ENCODE measurements around the gene ADAMTS18. TPM values are rescaled to one million over a fixed set of nuclear protein-coding genes. Genes with fewer than 3 reads are reported as not detected.

Gene ADAMTS18
- total RNA-seq, 6 experiments from 2014 or later: not detected

DNA sequence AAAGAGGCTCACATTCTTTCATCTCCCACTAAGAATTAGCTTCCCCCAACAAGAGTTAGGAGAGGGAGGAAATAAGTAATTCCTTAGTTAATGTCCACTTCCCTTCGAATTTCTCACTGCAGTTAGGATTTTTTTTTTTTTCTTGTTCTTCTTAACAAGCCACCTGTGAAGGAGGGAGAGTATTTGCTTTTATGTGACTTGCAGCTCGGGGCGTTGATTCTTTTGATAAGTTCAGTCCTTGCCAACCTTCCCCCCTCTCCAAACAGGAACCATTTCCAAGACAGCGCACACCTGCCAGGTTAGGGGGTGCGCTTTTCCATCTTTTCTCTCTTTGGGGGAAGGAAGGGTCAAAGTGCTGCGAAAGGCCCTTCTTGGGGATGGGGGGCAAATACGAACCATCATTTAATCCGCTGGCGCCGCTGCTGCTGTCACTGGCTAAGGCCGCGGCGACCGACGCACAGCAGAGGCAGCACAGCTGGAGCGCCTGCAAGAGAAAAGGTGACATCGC, 758 bp downstream of the ADAMTS18 start:
- no peak for DNase-seq
- TF ChIP-seq, protein P1, sequence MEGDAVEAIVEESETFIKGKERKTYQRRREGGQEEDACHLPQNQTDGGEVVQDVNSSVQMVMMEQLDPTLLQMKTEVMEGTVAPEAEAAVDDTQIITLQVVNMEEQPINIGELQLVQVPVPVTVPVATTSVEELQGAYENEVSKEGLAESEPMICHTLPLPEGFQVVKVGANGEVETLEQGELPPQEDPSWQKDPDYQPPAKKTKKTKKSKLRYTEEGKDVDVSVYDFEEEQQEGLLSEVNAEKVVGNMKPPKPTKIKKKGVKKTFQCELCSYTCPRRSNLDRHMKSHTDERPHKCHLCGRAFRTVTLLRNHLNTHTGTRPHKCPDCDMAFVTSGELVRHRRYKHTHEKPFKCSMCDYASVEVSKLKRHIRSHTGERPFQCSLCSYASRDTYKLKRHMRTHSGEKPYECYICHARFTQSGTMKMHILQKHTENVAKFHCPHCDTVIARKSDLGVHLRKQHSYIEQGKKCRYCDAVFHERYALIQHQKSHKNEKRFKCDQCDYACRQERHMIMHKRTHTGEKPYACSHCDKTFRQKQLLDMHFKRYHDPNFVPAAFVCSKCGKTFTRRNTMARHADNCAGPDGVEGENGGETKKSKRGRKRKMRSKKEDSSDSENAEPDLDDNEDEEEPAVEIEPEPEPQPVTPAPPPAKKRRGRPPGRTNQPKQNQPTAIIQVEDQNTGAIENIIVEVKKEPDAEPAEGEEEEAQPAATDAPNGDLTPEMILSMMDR (IDR thresholded peaks at IDR 0.05): no peak
- Mint-ChIP-seq H3K9me3 (peaks cover 57% of the 10 kb centered on the region), H3K4me1 (ENCODE audit: low read depth) (no peaks in the 10 kb centered on the region), H3K36me3 (ENCODE audit: low read depth) (0 out of 2 replicates have a peak, but pooled peaks cover 4% of the 10 kb centered on the region), H3K27ac (no peak overlapping the region), H3K27me3 (ENCODE audit: insufficient read depth) (peaks cover 4% of the 10 kb centered on the region; the same call in 1 of the 2 replicates), H3K4me3 (no peak overlapping the region)

DNA sequence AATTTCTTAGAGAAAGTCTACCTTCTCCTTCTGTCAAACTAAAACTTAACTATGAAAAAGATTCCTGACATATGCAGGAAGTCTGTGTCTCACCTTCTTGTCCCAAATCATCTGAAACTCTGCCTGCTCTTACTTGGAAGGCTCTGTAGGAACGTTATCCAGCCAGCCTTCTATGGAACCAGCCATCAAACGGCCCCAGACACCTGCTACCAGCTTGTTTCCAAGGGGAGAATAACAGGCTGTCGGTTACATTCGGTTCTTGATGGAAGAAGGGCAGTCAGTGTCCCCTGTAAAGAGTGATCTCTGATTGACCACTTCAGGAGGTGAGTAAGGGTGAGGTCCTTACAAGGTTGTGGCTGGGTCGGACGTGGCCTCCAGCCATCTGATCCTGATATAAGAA, 1.7 kb downstream of the ADAMTS18 start:
- Mint-ChIP-seq H3K36me3 (ENCODE audit: low read depth) (0 out of 2 replicates have a peak, but pooled peaks cover 4% of the 10 kb centered on the region), H3K4me3 (no peak overlapping the region), H3K4me1 (ENCODE audit: low read depth) (no peaks in the 10 kb centered on the region), H3K9me3 (peaks cover 59% of the 10 kb centered on the region), H3K27ac (no peak overlapping the region), H3K27me3 (ENCODE audit: insufficient read depth) (peaks cover 4% of the 10 kb centered on the region; the same call in 1 of the 2 replicates)
- TF ChIP-seq, protein P1 (IDR thresholded peaks at IDR 0.05): no peak
- DNase-seq: no peak

DNA sequence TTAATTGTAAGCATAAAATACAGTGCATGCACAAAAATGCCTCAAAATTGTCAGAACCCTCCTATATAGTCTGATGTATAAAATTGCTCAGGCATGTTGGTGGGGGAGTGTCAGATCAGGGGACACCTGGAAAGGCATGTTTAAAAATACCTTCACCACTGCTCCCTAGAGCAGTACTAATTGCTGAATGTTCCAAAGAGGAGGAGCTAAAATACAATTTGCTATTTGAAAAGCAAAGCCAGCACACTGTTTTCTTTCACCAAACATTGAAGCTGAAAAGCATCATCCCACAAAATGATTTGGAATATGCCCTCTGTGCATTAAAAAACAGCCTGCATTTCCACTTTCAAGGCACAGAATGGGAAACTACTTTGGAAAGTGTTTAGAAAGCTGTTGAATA, 2.6 kb downstream of the ADAMTS18 start:
- Mint-ChIP-seq H3K27ac (no peak overlapping the region), H3K4me3 (no peak overlapping the region), H3K4me1 (ENCODE audit: low read depth) (no peaks in the 10 kb centered on the region), H3K36me3 (ENCODE audit: low read depth) (0 out of 2 replicates have a peak, but pooled peaks cover 4% of the 10 kb centered on the region), H3K27me3 (ENCODE audit: insufficient read depth) (peaks cover 4% of the 10 kb centered on the region; the same call in 1 of the 2 replicates), H3K9me3 (peaks cover 56% of the 10 kb centered on the region)
- no peak for DNase-seq
- TF ChIP-seq, protein P1 (IDR thresholded peaks at IDR 0.05): no peak

DNA sequence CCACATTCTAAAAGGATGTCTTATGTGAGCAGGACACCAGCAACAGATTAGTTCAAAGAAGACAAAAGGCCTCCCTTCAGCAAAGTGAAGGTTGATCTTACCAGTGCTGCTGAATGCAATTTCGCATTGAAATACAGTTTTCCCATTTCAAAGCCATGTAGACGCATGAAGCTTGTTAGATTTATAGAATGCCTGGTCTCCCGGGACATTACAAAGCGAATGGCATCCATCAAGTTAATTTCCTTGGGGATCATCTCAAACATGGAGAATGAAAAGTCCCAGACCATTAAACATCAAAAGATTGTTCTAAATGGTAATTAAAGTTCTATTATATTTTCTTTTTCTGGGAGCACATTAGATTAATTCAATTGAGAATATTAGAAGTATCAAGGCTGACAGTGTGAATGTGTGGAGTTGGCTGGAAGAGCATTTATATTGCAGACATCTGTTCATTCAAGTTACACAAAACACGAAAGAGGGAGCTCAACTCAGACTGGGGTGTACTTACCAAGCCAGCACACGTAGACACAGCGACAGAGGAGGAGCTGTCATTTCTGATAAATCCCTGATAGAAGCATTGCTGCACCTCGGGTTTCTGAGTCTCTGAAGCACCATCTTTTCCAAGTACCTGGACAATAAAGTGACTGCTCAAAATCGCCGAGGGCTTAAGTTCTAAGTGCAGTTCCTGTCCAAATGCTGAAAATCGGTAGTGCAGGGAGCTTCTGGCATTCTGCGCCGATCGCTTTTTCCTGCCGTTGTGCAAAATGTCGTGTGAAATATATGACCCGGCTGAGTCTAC, 3.8 kb downstream of the ADAMTS18 start:
- peaks cover 4% of the 10 kb centered on the region; the same call in 1 of the 2 replicates for H3K27me3 Mint-ChIP-seq (ENCODE audit: insufficient read depth)

DNA sequence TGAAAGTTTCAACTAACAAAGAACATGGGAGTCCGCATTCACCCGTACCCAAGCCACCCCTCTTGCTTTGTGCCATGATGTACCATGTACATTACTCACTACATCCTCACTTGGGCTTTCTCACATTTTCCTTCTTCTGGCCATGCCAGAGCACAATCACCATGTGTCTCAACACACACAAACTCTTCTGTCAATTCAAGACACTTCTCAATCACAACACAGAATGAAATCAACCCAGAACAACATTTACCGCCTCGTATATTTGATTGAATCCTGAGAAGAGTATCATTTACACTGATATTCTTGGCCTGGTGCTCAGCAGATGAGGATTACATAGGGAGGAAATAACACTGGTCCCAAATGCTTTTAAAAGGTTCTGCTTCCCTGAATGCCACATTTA, 4.5 kb downstream of the ADAMTS18 start:
- TF ChIP-seq, protein P1 (IDR thresholded peaks at IDR 0.05): no peak
- Mint-ChIP-seq H3K36me3 (ENCODE audit: low read depth) (0 out of 2 replicates have a peak, but pooled peaks cover 4% of the 10 kb centered on the region), H3K4me3 (no peak overlapping the region), H3K9me3 (peaks cover 45% of the 10 kb centered on the region), H3K4me1 (ENCODE audit: low read depth) (no peaks in the 10 kb centered on the region), H3K27ac (no peak overlapping the region), H3K27me3 (ENCODE audit: insufficient read depth) (peaks cover 1% of the 10 kb centered on the region; the same call in 1 of the 2 replicates)
- DNase-seq: no peak

More for the DNA sequence above, 3.8 kb downstream of the ADAMTS18 start:
- no peak overlapping the region for H3K27ac Mint-ChIP-seq
- no peak overlapping the region for H3K4me3 Mint-ChIP-seq
- DNase-seq: no peak
- H3K4me1 Mint-ChIP-seq (ENCODE audit: low read depth): no peaks in the 10 kb centered on the region
- 0 out of 2 replicates have a peak, but pooled peaks cover 4% of the 10 kb centered on the region for H3K36me3 Mint-ChIP-seq (ENCODE audit: low read depth)
- TF ChIP-seq, protein P1 (IDR thresholded peaks at IDR 0.05): no peak
- peaks cover 47% of the 10 kb centered on the region for H3K9me3 Mint-ChIP-seq
